HG03060 (cell line): Measurements from ENCODE around the gene CAMK4.

Source experiments
- ATAC-seq: cut with Tn5 transposase; IDR thresholded peaks from one replicate; pipeline ENCODE4 v1.9.1; 2021; ENCODE audit warnings: low read depth, moderate number of reproducible peaks; ENCODE audit not compliant: unreplicated experiment

Gene CAMK4

GRCh38 chr5:111463311-111463710, 239.1 kb downstream of the CAMK4 start:
- no peak for ATAC-seq

DNA sequence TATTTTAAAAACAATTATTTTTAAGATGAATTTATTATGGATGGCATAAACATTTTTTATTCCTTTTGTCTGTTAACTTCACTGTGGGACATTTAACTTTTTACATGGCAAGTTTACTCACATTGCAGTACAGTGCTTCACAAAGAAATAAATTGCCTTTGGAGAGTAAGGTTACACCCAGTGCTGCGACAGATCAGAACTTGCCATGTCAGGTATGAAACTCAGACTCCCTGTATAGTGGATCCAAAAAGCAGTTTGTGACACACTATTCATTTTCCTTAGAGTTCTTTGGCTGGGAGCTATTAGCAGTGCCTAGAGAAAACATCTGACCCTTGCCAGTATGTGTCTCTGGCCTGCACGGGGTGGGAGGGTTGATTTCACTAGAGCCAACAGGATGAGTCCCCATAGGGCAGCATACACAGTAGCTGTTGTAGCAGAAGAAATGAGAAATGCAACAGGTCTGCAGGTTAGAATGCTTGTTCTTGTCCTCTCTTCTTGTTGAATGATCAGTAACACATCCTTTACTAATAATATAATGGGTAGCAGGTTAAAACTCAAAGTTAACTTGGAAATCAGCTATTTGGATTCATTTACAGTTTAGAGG, 245.2 kb downstream of the CAMK4 start:
- ATAC-seq: no peak

DNA sequence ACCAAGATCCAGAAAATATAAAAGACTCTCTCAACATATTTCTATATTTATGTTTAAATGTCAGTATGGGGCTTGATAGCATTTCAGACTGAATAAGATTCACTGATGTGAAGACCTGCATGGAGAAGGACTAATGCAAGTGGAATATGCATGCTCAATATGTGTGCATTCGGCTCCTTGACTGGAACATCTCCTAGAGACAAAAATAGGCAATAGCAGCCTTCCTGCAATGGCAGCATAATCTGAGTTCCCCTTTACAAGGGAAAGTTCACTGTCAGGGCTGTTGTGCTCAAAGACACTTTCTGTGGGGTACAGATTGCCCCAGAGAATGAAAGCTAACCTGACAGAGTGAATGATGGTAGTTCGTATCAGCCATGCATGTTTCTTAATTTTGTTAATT, 245.7 kb downstream of the CAMK4 start:
- ATAC-seq: no peak

DNA sequence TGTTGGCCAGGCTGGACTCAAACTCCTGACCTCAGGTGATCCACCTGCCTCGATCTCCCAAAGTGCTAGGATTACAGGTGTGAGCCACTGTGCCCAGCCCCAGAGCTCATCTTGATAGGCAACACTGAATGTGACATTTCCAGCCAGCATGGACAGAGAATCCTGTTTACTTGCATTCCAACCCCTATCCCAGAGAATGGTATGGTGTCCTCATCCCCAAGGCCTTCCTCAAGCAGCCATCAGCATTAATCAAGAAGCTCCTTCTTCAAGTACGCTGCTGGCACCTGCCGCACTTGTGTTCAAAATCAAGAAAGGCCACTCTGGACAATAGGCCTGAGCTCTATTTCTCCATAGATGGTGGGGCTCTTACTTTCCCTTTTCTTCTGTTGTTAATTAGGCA, 247.9 kb downstream of the CAMK4 start:
- ATAC-seq: no peak

DNA sequence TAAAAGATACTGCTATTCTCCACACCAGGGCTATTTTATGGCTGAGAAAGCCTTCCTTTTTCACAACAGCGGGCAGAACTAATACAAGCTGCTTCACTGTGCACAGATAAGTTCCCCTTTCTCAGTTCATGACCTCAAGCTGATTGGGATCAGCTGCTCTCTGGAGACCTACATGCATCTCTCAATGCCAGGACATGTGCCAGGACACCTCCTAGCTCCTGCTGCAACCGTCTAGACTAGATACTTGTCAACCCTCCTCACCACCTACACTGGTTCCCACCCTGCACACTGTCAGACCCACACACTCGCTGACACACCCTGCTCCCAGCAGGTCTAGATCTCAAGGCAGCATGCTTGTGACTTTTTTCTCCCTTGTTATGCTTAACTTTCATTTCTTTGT, 248.4 kb downstream of the CAMK4 start:
- ATAC-seq: peak; percentile 56

DNA sequence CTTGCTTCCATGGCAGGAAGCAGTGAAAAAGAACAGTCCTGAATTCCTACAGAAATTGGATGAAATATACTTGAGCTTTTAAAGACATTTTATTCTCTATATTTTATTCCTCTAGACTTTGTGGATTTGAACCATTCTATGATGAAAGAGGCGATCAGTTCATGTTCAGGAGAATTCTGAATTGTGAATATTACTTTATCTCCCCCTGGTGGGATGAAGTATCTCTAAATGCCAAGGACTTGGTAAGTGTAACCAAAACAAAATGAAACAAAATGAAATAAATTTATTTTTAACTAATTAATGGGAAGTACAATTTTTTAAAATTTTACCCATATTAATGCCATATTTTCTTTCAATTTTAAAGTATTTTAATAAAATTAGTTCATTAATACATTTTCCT, 254.1 kb downstream of the CAMK4 start:
- no peak for ATAC-seq

DNA sequence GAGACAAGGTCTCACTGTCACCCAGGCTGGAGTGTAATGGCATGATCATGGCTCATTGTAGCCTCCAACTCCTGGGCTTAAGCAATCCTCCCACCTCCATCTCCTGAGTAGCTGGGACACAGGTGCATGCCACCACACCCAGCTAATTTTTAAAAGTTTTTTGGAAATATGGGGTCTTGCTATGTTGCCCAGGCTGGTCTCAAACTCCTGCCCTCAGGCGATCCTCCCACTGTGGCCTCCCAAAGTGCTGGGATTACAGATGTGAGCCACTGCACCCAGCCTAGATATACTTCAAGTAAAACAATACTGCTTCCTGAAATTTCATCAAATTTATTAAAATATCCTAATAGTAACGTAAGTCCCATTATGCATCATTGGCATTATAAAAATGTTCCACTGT, 254.7 kb downstream of the CAMK4 start:
- ATAC-seq: no peak

DNA sequence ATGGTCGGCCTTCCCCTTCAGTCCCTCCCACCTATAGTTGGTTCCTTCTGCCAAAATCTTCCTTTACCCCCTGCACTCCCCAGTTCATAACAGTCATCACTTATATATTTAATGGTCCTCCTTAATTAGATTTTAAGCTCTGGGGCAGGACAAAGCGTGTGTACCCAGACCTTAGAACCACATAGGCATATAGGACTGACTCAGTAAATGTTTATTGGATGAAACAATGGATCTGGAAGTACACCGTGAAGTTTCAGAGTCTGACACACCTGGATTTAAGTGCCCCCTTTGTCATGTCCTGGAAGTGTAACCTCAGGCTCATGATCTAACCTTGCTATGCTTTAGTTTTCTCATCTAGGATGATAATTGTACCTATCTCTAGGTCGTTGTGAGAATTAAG, 256.2 kb downstream of the CAMK4 start:
- ATAC-seq: no peak

GRCh38 chr5:111486055-111486454, 261.9 kb downstream of the CAMK4 start:
- no peak for ATAC-seq

DNA sequence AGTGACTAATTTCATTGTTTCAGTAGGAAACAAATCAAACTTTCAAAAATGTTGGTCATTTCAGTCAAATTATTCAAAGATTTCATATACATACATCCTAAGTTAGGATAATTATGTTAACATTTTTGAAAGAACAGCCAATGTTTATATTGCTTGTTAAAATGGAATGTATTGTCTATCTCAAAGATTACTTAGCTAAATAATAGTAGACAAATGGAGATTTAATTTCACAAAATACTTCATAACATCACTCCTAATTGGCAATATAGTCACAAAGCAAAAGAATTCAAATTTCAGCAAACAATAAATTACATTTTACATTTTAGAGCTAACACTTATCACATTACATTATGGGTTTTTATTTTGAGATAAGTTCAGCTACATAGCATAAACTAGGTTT, 262.7 kb downstream of the CAMK4 start:
- ATAC-seq: no peak

DNA sequence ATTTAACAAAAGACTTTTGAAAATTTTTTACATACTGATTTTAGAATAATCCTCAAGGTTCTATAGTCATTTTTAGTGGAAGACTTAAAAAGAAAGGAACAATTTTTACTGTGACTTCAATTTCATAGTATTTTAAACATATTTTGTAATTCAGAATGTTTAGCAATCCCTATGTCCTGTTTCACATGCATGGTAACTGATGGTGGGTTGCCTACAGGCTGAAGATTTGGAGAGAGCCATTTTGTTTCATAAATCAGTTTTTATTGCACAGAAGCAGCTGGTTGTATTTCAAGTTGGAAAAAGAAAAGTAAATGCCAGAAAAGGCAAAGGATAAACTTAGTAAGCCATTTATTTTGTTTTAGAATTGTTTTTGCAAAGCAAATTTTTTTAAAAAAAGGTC, 264.2 kb downstream of the CAMK4 start:
- ATAC-seq: no peak

DNA sequence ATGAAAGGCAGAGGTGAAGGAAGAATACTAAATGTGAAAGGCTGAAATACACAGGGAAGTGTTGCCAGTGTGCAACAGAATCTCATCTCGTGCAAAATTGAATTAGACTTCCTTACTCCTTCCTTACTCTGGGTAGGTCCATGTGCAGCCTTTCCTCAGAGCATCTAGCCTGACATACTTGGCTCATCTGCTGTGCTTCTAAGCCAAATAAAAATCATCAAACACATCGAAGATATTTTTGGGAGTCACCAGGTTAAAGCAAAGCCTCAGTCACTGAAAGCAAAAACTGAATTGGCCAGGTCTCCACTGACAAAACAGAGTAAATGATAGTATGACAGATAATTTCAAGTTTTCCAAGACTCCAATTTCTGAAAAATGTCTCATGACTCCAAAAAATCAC, 268.8 kb downstream of the CAMK4 start:
- ATAC-seq: no peak

DNA sequence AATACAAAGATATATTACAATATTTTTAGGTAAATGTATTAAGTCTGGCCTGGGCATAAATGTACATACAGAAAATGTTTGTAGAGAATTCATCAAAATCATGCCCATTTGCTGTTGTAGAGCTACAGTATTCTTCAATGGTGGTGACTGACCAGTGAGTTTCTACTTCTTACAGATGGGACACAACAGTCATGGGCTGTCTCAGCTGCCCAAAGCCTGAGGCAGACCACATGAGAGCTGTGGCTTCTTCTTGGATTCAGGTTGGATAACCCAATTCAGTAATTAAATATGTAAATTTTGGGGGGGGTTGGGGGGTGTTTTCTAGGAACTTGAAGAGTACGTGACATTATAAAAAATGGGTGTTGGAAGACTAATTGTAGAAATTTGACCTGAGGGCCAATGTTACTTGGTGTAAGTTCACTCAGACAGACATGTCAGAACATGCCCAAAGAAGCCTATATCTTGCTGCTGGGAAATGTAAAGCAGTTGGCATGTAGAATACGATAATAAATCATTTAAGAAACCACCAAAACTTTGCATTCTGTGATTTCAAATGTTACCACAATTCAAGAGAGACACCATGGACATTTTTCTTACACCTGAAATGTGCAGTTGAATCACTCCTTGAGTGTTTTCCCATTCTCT, 270.3 kb downstream of the CAMK4 start:
- no peak for ATAC-seq

GRCh38 chr5:111495159-111495558, 271.0 kb downstream of the CAMK4 start:
- no peak for ATAC-seq

- no peak for ATAC-seq
Measured at GRCh38 chr5:111498346-111498745, 274.2 kb downstream of the CAMK4 start.

DNA sequence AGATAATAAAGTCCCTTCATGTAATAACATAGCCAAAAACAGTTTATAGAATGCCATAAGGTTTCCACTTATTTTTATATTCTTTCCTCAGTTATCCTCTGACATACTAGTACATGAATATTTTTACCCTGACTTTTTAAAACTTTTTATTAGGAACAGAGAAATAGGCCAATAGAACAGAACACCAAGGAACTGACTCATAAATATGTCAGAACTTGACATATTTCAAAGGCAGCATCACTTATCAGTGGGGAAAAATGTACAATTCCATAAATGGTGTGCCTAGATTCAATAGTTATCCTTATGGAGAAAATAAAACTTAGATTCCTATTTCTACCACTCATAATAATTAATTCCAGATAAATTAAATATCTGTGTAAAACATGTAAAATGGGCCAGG, 278.8 kb downstream of the CAMK4 start:
- no peak for ATAC-seq

- ATAC-seq: no peak
Measured at GRCh38 chr5:111505096-111505495, 280.9 kb downstream of the CAMK4 start.

DNA sequence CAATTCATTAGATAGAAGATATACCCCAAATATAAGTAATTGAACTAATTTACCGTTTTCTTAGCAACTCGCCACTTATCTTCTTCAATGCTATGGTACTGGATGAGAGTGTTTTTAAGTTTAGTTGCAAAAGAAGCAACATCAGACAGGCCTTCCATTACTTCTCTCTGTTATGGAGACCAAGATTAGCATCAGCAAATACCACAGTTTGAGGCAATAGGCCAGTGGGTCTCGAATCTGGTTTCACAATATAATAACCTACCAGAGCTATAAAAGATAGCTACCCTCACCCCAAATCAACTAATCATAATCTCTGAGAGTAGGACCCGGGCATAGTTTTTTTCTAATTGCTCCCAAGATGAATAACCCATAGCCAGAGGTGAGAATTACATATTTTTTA, 283.1 kb downstream of the CAMK4 start:
- ATAC-seq: no peak

DNA sequence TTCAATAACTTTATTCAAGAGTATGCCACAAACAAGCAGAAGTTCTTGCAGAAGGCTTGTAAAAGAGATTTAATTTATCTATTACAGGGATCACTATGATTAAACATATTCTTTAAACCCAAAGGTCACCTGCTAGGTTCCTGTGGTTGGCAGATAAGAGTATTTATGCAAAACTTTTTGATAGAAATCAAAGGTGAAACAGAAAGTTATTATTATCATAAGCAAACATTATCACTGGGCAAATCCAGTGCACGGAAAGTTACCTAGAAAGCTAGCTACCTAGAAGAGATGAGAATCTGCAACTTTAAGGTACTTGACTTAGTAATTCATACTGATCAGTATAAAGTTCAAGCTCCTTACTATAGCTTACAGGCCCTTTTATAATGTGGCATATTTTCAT, 284.9 kb downstream of the CAMK4 start:
- ATAC-seq: no peak

DNA sequence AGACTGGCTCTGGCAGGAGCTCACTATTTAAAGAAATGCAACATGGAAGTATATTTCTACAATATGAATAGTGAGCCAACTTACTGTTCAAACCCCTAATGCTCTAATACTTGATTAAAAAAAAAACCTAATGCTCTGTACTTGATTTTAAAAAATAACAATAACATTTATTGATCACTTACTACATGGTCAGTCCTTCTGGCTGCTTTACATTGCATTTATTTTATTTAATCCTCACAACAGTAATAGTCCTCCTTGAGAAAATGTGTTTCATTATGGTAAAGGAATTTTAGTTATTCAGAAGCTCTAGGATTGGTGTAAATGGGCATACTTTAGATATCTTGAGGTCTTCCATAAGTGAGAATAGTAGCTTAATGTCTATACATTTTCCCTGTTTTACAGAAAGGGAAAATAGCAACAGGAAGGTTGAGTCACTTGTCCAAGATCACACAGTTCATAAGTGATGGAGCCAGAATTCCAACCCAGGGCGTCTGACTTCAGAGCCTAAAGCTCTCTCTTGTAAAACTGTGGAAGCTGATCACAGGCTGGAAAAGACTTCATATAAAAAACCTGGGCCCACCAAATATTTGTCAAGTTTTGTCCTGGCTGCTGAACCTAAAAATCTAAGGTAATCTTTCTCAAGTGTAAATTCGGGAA, 287.1 kb downstream of the CAMK4 start:
- no peak for ATAC-seq

DNA sequence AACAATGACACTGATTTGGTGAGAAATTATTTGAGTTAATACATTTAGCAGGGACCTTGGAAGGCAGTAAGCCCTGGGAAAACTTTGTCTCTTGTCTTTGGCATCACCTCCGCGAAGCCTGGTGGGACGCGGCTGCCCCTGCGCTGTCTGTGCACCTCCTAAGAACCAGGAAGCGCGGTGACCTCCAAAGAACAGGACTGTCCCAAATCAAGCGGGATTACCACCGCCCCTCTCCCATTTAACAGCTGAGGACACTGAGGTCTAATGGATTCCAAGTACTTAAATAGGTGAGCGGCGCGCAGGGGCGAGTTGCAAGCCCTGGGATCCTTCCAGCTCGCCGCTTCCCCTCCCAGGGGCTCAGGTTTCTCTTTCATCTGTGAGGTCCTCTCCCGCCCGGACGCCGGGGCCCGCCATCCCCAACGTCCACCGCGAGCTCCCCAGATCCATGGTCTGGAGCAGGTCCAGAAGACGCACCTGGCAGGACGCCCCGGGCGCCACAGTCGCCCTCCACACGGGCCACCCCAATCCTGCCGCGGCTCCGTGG, 287.7 kb downstream of the CAMK4 start:
- no peak for ATAC-seq
